Neural progenitor cell (in vitro differentiated cells): ENCODE results near the gene LTBP2.

Experiments
- CTCF ChIP-seq: fragments of 200-600 bp; sonication (generic); IDR thresholded peaks from 2 replicates; pipeline ENCODE4 v1.5.1; 2017; ENCODE audit warnings: antibody characterized with exemption, mild to moderate bottlenecking
- EZH2 ChIP-seq: fragments of 200-600 bp; sonication (generic); IDR thresholded peaks from 2 replicates; pipeline ENCODE4 v1.6.1; 2017; ENCODE audit warnings: antibody characterized with exemption, mild to moderate bottlenecking, moderate library complexity
- EZH2phosphoT487 ChIP-seq: fragments of 200-600 bp; sonication (generic); IDR thresholded peaks from 2 replicates; pipeline ENCODE4 v1.6.1; 2017; ENCODE audit warnings: antibody characterized with exemption

GRCh38 chr14:74519316-74520074, 92.5 kb downstream of the LTBP2 start:
- TF ChIP-seq CTCF (no peak), EZH2 (no peak), EZH2phosphoT487 (no peak)
